Brain microvascular endothelial cell (primary cell): ENCODE measurements around the gene ADIG.

Source experiments
- DNase-seq: peaks from one replicate; pipeline ENCODE4 v3.0.0-alpha.2; 2020
- H3K27ac ChIP-seq: fragments of 250-450 bp; sonication (Bioruptor Pico); 2 replicates; pipeline ENCODE4 v1.5.1; 2020; ENCODE audit warnings: mild to moderate bottlenecking, moderate library complexity
- H3K27me3 ChIP-seq: fragments of 250-450 bp; sonication (Bioruptor Pico); replicated peaks from 2 replicates; pipeline ENCODE4 v1.5.1; 2020; ENCODE audit warnings: mild to moderate bottlenecking
- H3K36me3 ChIP-seq: fragments of 250-450 bp; sonication (Bioruptor Pico); replicated peaks from 2 replicates; pipeline ENCODE4 v1.5.1; 2020; ENCODE audit warnings: mild to moderate bottlenecking
- H3K4me3 ChIP-seq: 2 replicates; pipeline ENCODE4 v1.5.1; 2011; ENCODE audit warnings: low read depth, mild to moderate bottlenecking, control low read depth, low read length, moderate library complexity
- CTCF ChIP-seq: IDR thresholded peaks from 2 replicates; pipeline ENCODE4 v1.5.1; 2011; ENCODE audit warnings: low read depth, mild to moderate bottlenecking, moderate library complexity, low read length, control low read depth, inconsistent platforms; ENCODE audit errors: missing control alignments
- in situ Hi-C: cut with HindIII; loops from 2 replicates; pipeline ENCODE4 v1.10.0; 2017; ENCODE audit warnings: low sequenced_read_pairs, low pct_ligation_motif_present

ADIG gene

GRCh38 chr20:38617011-38617829, 36.2 kb downstream of the ADIG start:
- no peaks in the 10 kb centered on the region for H3K36me3 ChIP-seq
- H3K27ac ChIP-seq: no peak overlapping the region
- H3K27me3 ChIP-seq: peaks cover 18% of the 10 kb centered on the region
- H3K4me3 ChIP-seq: no peak overlapping the region
- TF ChIP-seq CTCF: no peak
- peak; percentile 37 for DNase-seq
- in situ Hi-C loops: no loop called here

- peaks cover 19% of the 10 kb centered on the region for H3K27me3 ChIP-seq
- no peak overlapping the region for H3K27ac ChIP-seq
- no peaks in the 10 kb centered on the region for H3K36me3 ChIP-seq
- no peak overlapping the region for H3K4me3 ChIP-seq
- no peak for DNase-seq
- no peak for TF ChIP-seq CTCF
- in situ Hi-C loops: no loop called here
These were observed 36.8 kb downstream of the ADIG start for GRCh38 chr20:38617830-38618196.

GRCh38 chr20:38620441-38620840, 39.4 kb downstream of the ADIG start:
- peaks cover 19% of the 10 kb centered on the region for H3K27me3 ChIP-seq
- H3K27ac ChIP-seq: no peak overlapping the region
- in situ Hi-C loops: no loop called here
- no peaks in the 10 kb centered on the region for H3K36me3 ChIP-seq
- no peak for TF ChIP-seq CTCF
- no peak for DNase-seq
- no peak overlapping the region for H3K4me3 ChIP-seq

- H3K27me3 ChIP-seq: peaks cover 19% of the 10 kb centered on the region
- no peaks in the 10 kb centered on the region for H3K36me3 ChIP-seq
- in situ Hi-C loops: no loop called here
- DNase-seq: peak; percentile 17
- no peak overlapping the region for H3K27ac ChIP-seq
- no peak for TF ChIP-seq CTCF
- no peak overlapping the region for H3K4me3 ChIP-seq
These were observed 42.1 kb downstream of the ADIG start for GRCh38 chr20:38623061-38623460.

GRCh38 chr20:38624084-38624483, 43.1 kb downstream of the ADIG start:
- Histone ChIP-seq H3K27ac (no peak overlapping the region), H3K27me3 (peaks cover 13% of the 10 kb centered on the region), H3K36me3 (no peaks in the 10 kb centered on the region), H3K4me3 (no peak overlapping the region)
- no peak for TF ChIP-seq CTCF
- in situ Hi-C loops: no loop called here
- no peak for DNase-seq

GRCh38 chr20:38625896-38626295, 44.9 kb downstream of the ADIG start:
- no peak for DNase-seq
- Histone ChIP-seq H3K27ac (no peak overlapping the region), H3K36me3 (no peaks in the 10 kb centered on the region), H3K27me3 (peaks cover 3% of the 10 kb centered on the region), H3K4me3 (no peak overlapping the region)
- no peak for TF ChIP-seq CTCF
- in situ Hi-C loops: loop anchor here (25.0 kb wide), 1 partner anchor 111 kb away; the partner anchor contains the start of gene ACTR5
